GM04503 (cell line): Measurements from ENCODE around the gene CNEP1R1.
"Not testable (repeated sequence)": the region's sequence is repeated elsewhere in the genome, so short reads cannot be mapped to it uniquely, and the experiment has no call there.

Experiments
- DNase-seq: peaks from one replicate; pipeline ENCODE4 v3.0.0-alpha.2; 2012; ENCODE audit warnings: low read depth

The CNEP1R1 gene, protein sequence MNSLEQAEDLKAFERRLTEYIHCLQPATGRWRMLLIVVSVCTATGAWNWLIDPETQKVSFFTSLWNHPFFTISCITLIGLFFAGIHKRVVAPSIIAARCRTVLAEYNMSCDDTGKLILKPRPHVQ

DNA sequence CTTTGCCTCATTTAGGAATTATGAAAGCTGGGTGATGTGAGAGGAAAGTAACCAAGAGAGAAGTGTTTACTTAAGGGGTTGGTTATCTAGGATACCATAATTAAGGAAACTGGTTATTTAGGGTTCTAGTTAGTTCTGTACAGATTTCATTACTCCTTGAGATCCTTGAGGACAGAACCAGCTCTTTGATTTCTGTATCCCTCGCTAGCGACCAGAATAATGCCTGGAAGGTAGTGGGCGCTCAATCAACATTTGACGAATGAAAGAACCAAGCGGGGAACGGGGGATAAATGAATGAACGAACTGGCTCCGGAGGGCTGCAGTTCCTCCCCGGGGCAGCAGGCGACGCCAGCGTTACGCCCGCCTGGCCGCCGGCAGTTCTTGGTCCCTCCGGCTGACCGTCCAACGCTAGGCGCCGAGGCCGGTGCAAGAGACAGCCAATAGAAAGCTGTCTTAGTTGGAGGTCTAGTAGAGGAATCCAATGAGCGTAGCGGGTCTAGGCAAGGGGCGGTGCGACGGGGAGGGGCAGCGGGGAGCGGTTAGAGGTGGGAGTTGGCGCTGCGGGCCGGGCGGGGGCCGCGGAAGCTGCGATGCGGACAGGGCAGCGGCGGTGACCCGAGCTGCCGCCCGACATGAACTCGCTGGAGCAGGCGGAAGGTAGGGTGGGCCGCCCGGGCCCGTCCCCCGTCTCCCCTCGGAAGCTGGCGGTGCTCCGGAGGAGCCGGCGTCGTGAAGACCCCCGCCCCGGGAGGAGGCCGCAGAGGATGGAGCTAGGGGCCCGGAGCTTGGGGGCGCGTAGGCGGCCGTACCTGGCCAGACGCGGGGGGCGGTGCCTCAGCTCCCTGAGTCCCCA, at the start of gene CNEP1R1:
CNEP1R1 (plus strand) TSS at position 542 of the 853 bp plus-strand sequence; CDS start at position 633, 91 bp downstream.
- peak; percentile 82 for DNase-seq

DNA sequence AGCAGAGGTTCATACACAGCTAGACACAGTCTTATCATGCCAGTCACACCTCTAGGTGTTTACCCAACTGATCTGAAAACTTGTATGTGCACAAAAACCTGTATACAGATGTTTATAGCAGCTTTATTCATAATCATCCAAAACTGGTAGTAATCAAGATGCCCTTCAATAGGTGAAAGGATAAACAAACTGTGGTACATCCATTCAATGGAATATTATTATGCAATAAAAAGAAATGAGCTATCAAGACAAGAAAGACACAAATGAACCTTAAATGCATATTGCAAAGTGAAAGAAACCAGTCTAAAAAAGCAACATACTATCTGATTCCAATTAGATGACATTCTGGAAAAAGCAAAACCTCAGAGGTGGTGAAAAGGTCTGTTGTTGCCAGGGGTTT, 47.6 kb upstream of the CNEP1R1 start:
- DNase-seq: no peak

DNA sequence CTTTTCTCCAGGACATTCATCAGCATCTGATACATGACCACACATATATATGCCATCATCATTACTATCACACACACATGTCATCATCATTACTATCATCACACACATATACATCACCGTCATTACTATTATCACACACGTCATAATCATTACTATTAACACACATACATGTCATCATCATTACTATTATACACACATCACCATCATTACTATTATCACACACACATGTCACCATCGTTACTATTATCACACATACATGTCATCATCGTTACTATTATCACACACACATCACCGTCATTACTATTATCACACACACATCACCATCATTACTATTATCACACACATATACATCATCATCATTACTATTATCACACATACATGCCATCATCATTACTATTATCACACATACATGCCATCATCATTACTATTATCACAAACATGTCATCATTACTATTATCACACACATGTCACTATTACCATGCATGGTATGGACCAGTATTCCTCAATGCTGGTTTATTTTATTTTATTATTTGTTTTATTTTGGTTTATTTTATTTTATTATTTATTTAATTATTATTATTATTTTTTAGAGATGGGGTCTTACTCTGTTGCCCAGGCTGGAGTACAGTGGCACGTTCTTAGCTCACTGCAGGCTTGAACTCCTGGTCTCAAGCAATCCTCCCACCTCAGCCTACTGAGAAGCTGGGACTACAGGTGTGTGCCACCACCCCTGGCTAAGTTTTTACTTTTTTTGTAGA, 46.3 kb upstream of the CNEP1R1 start:
- DNase-seq: no peak

DNA sequence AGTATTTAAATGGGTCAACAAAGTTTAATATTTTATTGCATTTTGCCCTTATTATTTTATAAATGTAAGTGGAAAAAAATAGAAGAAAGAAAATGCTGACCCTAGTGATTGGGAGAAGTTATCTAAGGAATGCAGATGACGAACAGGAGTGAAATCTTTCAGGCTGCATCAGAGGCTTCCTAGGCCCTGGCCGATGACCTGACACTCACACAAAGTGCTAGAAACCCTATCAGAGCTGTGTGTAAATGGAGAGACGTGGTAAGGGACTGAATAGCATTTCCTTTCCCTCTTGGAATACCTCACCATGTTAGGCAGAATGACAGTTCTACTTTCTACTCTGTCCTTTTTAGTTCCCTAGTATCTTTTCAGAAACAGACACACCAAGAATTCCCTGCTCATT, 44.9 kb upstream of the CNEP1R1 start:
- no peak for DNase-seq

DNA sequence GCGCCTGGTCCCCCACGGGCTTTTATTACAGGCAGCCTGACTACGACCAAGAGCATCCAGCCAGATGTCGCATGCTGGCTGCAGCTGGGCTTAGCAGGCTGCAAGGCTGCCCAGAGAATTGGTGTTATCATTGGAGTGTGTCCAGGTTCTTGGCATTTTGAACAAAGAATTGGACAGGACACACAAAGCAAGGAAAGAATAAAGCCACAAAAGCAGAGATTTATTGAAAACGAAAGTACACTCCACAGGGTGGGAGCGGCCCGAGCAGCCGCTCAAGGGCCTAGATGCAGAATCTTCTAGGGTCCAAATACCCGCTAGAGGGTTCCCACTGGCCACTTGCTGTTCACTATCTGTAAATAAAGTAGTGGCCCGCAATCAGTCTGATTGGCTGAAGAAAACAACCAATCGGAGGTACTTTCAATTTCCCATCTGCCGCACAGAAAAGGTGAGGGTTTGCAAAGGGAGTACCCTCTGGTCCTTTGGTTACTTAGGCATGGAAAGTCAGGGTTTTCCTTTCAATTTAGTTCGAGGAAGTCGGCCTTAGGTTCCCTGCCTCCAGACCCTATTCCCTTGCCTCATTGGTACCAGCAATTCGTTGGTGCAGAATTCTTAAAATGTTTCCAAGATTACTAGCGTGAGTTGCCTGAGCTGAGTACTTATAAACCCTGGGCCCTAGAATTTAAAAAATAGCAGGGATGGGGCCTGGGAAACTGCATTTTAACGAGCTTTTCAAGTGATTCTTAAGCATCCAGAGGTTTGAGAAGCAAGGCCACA, 38.5 kb upstream of the CNEP1R1 start:
- peak; percentile 37 for DNase-seq

DNA sequence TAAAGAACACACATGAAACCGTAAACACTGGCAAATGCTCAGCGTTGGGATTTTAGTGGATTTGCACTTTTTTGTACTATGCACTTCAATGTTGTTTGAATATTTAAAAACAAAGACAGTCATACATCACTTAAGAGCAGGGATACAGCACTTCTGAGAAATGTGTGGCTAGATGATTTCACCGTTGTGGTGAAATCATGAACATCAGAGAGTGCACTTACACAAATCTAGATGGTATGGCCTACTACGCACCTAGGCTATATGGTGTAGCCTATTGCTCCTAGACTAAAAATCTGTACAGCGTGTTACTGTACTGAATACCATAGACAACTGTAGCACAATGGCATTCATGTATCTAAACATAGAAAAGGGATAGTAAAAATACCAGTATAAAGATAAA, 37.6 kb upstream of the CNEP1R1 start:
- no peak for DNase-seq

DNA sequence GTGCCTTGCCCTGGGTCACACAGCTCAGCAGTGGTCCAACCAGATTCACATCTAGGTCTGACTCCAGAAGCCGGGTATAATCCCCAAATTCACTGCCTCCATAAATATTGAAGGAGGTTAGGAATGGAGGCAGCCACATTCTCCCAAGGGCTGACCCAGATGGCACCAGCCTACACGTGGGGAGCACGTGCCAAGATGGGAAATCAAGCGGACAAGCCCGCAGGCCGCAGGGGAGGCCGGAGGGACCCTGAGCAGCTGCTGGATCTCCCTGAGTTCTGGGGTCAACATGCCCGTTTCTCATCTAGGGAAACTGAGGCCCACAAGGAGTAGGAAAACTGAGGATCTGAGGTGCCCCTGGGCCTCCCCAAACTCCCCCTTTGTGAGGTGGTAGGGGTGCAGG, 32.2 kb upstream of the CNEP1R1 start:
- no peak for DNase-seq

DNA sequence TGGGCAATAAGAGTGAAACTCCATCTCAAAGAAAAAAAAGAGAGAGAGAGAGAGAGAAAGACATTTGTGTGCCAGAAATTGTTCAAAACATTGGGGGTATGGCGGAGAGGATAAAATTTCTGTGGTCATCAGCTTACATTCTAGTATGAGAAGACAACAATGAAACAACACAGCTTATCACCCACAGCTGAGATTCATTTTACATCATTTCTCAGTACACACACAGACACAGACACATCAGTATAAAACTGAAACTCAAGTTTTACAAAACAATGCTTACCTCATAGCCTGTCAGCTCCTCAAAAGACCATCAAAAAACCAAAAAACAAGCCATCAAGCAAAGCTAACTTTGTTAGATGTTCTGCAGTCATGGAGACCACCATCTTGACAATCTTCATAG, 31.4 kb upstream of the CNEP1R1 start:
- DNase-seq: no peak

DNA sequence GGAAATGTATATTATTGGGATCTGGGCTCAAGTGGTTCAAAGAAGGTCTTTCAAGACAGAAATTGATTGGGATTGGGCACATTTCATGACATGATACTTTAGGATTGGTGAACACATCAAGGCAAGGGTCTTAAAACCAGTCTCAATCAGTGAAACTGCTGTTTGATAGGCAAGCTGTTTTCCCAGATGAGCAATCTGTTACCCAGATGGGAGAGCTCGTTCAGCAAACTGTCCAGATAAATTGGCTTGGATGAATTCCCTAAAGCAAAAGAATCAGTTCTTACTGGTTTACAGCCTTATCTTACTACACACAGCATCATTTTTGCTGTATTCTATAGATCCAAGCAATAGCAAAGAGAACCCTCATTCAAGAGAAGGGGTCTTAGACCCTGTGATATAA, 31.0 kb upstream of the CNEP1R1 start:
- no peak for DNase-seq

DNA sequence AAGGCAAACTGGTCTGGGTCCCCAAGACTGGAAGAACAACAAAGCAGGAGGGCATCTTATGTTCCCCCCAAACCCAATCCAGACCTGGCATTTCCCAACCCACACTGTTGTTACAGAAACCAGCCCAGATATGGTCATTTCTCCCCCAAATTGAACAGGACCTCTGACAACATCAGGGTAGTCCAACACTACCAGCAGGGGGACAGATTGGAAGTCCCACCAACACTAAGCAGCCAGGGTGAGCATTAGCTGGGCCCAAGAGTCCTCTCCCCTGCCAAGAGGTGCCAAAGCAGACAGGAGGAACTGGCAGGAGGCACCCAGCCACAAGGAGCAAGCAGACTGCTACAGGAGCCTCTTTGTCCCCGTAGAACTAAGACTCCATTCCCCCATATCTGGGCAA, 29.3 kb upstream of the CNEP1R1 start:
- DNase-seq: no peak

DNA sequence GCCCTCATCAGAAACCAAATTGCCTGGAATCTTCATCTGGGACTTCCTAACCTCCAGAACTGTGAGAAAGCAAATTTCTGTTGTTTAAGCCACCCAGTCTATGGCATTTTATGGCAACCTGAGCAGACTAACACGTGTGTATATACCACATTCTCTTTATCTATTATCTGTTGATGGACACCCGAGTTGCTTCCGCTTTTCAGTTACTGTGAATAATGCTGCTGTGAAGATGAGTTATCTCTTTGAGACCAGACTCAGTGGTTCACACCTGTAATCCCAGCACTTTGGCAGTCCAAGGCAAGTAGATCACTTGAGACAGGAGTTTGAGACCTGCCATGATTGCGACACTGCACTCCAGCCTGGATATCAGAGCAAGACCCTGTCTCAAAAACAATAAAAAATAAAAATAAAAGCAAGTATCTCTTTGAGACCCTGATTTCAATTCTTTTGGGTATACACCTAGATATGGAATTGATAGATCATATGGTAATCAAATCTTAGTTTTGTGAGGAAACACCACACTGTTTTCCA, 27.2 kb upstream of the CNEP1R1 start:
- DNase-seq: no peak

DNA sequence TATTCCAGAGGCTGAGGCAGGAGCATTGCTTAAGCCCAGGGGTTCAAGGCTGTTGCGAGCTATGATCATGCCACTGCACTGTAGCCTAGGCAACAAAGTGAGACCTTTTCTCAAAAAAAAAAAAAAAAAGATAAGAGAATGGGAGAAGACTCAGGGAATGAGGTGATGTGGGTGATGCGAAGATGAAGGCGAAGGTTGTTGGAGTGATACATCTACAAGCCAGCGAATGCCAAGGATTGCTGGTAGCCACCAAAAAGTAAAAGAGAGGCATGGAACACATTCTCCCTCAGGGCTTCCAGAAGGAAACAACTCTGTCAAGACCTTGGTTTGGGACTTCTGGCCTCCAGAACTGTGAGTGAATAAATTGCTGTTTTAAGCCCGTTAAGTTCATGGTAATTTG, 26.0 kb upstream of the CNEP1R1 start:
- no peak for DNase-seq

DNA sequence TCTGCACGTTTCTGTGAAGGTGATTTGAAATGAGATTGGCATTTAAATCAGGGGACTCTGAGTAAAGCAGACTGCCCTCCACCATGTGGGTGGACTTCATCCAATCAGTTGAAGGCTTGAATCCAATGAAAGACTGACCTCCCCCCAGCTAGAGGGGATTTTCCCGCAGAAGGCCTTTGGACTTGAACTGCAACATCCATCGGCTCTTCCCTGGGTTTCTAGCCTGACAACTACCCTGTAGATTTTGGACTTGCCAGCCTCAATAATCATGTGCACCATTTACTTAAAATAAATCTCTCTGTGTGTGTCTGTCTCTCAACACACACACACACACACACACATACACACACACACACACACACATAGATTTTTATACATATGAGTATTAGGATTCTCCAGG, 23.9 kb upstream of the CNEP1R1 start:
- no peak for DNase-seq

DNA sequence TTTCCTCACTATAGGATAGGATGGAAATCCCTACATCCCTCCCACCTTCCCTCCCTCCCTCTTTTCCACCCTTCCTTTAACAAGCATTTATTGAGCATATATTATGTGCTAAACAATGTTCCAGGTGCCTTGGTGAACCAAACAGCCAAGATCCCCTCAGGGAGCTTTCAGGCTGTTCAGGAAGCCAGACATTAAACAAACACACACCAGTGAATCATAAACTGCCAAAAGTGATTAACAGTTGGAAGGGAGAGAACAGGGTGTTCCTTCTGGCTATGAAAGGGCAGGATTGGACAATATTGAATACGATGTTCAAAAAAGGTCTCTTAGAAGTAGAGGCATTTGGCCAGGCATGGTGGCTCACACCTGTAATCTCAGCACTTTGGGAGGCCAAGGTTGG, 22.8 kb upstream of the CNEP1R1 start:
- DNase-seq: no peak

DNA sequence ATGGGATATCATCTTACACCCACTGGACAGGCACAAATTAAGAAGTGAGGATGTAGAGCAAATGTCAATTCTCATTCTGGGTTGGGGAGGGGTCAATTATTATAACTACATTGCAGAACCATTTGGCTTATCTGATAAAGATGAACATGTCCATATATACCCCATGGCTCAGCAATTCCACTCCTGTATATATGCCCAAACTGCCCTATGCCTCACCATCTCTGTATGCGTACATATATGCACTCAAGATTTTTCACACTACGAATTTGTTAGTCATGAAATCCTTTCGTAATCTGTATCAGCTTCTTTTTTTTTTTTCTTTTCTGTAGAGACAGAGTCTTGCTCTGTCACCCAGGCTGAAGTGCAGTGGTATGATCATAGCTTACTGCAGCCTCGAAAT, 20.8 kb upstream of the CNEP1R1 start:
- DNase-seq: no peak

DNA sequence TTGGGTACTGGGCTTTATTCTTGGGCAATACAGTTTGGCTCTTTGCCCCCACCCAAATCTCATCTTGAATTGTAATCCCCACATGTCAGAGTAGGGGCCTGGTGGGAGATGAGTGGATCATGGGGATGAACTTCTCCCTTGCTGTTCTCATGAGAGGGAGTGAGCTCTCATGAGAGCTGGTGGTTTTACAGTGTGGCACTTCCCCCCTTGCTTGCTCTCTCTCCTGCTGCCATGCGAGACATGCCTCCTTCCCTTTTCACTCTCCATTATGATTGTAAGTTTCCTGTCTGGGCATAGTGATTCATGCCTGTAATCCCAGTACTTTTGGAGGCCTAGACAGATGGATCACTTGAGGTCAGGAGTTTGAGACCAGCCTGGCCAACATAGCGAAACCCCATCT, 18.1 kb upstream of the CNEP1R1 start:
- DNase-seq: no peak

DNA sequence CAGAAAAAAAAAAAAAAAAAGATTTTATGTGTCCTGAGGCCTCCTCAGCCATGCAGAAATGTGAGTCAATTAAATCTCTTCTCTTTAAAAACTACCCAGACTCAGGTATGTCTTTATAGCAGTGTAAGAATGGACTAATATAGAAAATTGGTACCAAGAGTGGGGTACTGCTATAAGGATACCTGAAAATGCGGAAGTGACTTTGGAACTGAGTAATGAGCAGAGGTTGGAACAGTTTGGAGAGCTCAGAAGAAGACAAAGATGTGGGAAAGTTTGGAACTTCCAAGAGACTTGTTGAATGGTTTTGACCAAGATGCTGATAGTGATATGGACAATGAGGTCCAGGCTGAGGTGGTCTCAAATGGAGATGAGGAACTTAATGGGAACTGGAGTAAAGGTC, 17.3 kb upstream of the CNEP1R1 start:
- no peak for DNase-seq

DNA sequence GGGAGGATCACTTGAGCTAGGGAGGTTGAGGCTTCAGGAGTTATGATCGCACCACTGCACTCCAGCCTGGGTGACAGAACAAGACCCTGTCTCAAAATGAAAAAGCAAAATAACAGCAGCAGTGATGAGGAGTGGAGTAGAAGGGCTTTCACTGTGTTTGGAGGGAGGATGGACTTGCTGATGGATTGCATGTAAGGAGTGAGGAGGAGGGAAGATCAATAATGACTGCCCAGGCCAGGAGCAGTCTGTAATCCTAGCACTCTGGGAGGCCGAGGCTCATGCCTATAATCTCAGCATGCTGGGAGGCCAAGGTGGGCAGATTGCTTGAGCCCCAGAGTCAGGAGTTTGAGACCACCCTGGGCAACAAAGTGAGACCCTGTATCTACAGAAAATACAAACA, 14.8 kb upstream of the CNEP1R1 start:
- no peak for DNase-seq

DNA sequence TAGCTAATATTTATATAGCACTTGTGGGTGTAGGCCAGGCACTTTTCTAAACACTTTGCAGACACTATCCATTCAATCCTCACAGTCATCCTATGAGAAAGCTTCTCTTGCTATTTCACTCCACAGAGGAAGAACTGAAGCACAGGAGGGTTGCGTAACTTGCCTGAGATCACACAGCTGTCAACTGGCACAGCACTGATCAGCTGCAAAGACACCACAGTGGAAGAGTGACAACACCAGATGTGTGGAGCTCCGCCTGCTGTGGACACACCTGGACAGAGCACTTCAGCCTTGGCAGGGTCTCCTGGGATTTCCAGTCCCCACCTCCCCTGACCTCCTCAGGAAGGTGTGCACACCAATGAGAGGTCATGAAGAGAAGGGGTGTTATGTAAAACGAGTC, 13.3 kb upstream of the CNEP1R1 start:
- DNase-seq: no peak

DNA sequence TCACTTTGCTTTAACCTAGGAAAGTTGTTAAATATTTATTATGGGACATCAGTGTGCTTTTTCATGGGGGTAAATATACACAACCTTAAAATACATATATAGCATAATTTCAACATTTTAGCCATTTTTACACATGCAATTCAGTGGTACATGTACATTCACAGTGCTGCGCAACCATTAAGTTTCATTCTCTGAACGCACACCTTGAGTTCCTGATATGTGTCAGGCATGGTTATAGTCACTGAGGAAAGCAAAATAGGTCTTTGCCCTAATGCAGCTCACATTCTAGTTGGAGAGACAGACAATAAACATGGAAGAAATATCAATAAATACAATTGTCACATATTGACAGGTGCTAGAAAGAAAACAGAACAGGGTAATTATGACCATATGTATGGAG, 12.8 kb upstream of the CNEP1R1 start:
- DNase-seq: no peak

DNA sequence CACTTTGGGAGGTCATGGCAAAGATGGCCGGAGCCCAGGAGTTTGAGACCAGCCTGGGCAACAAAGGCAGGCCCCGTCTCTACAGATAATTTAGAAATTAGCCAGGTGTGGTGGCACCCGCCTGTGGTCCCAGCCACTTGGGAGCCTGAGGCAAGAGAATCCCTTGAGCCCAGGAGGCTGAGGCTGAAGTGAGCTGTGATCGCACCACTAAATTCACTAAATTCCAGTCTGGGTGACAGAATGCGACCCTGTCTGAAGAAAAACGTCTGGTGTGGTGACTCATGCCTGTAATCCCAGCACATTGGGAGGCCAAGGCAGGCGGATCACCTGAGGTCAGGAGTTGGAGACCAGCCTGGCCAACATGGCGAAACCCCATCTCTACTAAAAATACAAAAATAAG, 10.8 kb upstream of the CNEP1R1 start:
- DNase-seq: not testable (repeated sequence)

DNA sequence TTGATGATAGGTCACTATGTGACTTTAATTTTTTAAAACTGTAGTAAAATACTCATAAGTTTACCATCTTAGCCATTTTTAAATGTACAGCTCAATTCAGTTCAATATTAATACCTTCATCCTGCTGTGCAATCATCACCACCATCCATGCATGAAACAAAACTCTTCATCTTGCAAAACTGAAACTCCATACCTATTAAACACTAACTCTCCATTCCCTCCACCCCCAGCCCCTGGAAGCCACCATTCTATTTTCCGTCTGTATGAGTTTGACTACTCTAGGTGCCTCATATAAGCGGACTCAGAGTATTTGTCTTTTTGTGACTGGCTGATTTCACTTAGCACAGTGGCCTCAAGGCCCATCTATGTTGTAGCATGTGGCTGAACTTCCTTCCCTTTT, 9.4 kb upstream of the CNEP1R1 start:
- no peak for DNase-seq
